ENCODE results near the gene CCDC154.

The CCDC154 gene

GRCh38 chr16:1488619-1489018 is 44.3 kb upstream of the CCDC154 start, which contains the start of gene PTX4:
TSS of gene PTX4 (minus strand) at chr16:1488944. CDS start at chr16:1488909, 35 bp downstream.
- H2AFZ ChIP-seq (ENCODE audit: low read length) = no peak within 1 kb of the TSS
- H3F3A ChIP-seq (ENCODE audit: low read depth) = no peaks in the 10 kb centered on the region
- peaks cover 3% of the 10 kb centered on the region; the same call in 1 of the 2 replicates for H3K79me2 ChIP-seq (ENCODE audit: insufficient read depth, low read length)
- H3K27me3 ChIP-seq (ENCODE audit: insufficient read depth, low read length, poor library complexity, severe bottlenecking) = no peaks in the 10 kb centered on the region
- no peaks in the 10 kb centered on the region for H3K36me3 ChIP-seq (ENCODE audit: insufficient read depth, low read length)
- H3K4me1 ChIP-seq (ENCODE audit: insufficient read depth, low read length, poor library complexity, severe bottlenecking) = peaks cover 5% of the 10 kb centered on the region
- H3K4me2 ChIP-seq (ENCODE audit: low read depth, low read length, poor library complexity, severe bottlenecking) = no peak within 1 kb of the TSS
- H3K9ac ChIP-seq (ENCODE audit: low read depth, low read length, poor library complexity, severe bottlenecking) = no peak within 1 kb of the TSS
- H3K9me2 ChIP-seq (replicated peaks; ENCODE audit: low read depth, low read length) = no peaks in the 10 kb centered on the region
- TF ChIP-seq EZH2phosphoT487 (IDR thresholded peaks at IDR 0.05; ENCODE audit: borderline replicate concordance) (no peak), CTCF (conservative IDR thresholded peaks at IDR 0.05; ENCODE audit: low read length) (no peak)
- no peaks in the 10 kb centered on the region for H4K20me1 ChIP-seq (ENCODE audit: insufficient read depth, low read length, poor library complexity, severe bottlenecking)
- no peak within 1 kb of the TSS for H3K4me3 ChIP-seq (ENCODE audit: low read length, poor library complexity, severe bottlenecking)
- H3K9me3 ChIP-seq (ENCODE audit: insufficient read depth, low read depth, low read length) = no peaks in the 10 kb centered on the region

- H3K9me2 ChIP-seq (replicated peaks; ENCODE audit: low read depth, low read length) = no peaks in the 10 kb centered on the region
- TF ChIP-seq EZH2phosphoT487 (IDR thresholded peaks at IDR 0.05; ENCODE audit: borderline replicate concordance) (no peak), CTCF (conservative IDR thresholded peaks at IDR 0.05; ENCODE audit: low read length) (no peak)
- H3K4me1 ChIP-seq (ENCODE audit: insufficient read depth, low read length, poor library complexity, severe bottlenecking) = peaks cover 5% of the 10 kb centered on the region
- H3K9me3 ChIP-seq (ENCODE audit: insufficient read depth, low read depth, low read length) = no peaks in the 10 kb centered on the region
- H3F3A ChIP-seq (ENCODE audit: low read depth) = no peaks in the 10 kb centered on the region
- no peaks in the 10 kb centered on the region for H3K36me3 ChIP-seq (ENCODE audit: insufficient read depth, low read length)
- no peak overlapping the region for H2AFZ ChIP-seq (ENCODE audit: low read length)
- H4K20me1 ChIP-seq (ENCODE audit: insufficient read depth, low read length, poor library complexity, severe bottlenecking) = no peaks in the 10 kb centered on the region
- H3K4me2 ChIP-seq (ENCODE audit: low read depth, low read length, poor library complexity, severe bottlenecking) = no peak overlapping the region
- no peak overlapping the region for H3K4me3 ChIP-seq (ENCODE audit: low read length, poor library complexity, severe bottlenecking)
- H3K27me3 ChIP-seq (ENCODE audit: insufficient read depth, low read length, poor library complexity, severe bottlenecking) = no peaks in the 10 kb centered on the region
- no peaks in the 10 kb centered on the region for H3K79me2 ChIP-seq (ENCODE audit: insufficient read depth, low read length)
- no peak overlapping the region for H3K9ac ChIP-seq (ENCODE audit: low read depth, low read length, poor library complexity, severe bottlenecking)
Measured at GRCh38 chr16:1488054-1488601, 43.8 kb upstream of the CCDC154 start.

- H3K9ac ChIP-seq (ENCODE audit: low read depth, low read length, poor library complexity, severe bottlenecking) = no peak overlapping the region
- no peaks in the 10 kb centered on the region for H3K36me3 ChIP-seq (ENCODE audit: insufficient read depth, low read length)
- TF ChIP-seq CTCF (conservative IDR thresholded peaks at IDR 0.05; ENCODE audit: low read length) (no peak), EZH2phosphoT487 (IDR thresholded peaks at IDR 0.05; ENCODE audit: borderline replicate concordance) (no peak)
- no peak overlapping the region for H3K4me3 ChIP-seq (ENCODE audit: low read length, poor library complexity, severe bottlenecking)
- no peak overlapping the region for H3K4me2 ChIP-seq (ENCODE audit: low read depth, low read length, poor library complexity, severe bottlenecking)
- no peaks in the 10 kb centered on the region for H3K9me2 ChIP-seq (replicated peaks; ENCODE audit: low read depth, low read length)
- H3K79me2 ChIP-seq (ENCODE audit: insufficient read depth, low read length) = no peaks in the 10 kb centered on the region
- no peaks in the 10 kb centered on the region for H3F3A ChIP-seq (ENCODE audit: low read depth)
- H3K9me3 ChIP-seq (ENCODE audit: insufficient read depth, low read depth, low read length) = no peaks in the 10 kb centered on the region
- H2AFZ ChIP-seq (ENCODE audit: low read length) = no peak overlapping the region
- H3K27me3 ChIP-seq (ENCODE audit: insufficient read depth, low read length, poor library complexity, severe bottlenecking) = no peaks in the 10 kb centered on the region
- peaks cover under 1% of the 10 kb centered on the region for H3K4me1 ChIP-seq (ENCODE audit: insufficient read depth, low read length, poor library complexity, severe bottlenecking)
- H4K20me1 ChIP-seq (ENCODE audit: insufficient read depth, low read length, poor library complexity, severe bottlenecking) = no peaks in the 10 kb centered on the region
Measured at GRCh38 chr16:1487395-1488053, 43.2 kb upstream of the CCDC154 start.

All from Loucy (cell line).